Measurements from ENCODE around the gene RWDD1. TPM values are rescaled to one million over a fixed set of nuclear protein-coding genes. Genes with fewer than 3 reads are reported as not detected.

The RWDD1 gene
- total and polyA plus RNA-seq, 4 donors = 47.2 to 92.4 (median 83.3) TPM

- no peak for DNase-seq (ENCODE audit: low read depth in 4 of 6, low spot score in 6 of 6)
- Histone ChIP-seq H3K4me1 (ENCODE audit: control insufficient read depth, insufficient read depth, low read length) (no peaks in the 10 kb centered on the region), H3K27ac (ENCODE audit: low read depth, low read length) (no peak overlapping the region), H3K9me3 (ENCODE audit: control insufficient read depth, insufficient read depth, low read length) (no peaks in the 10 kb centered on the region), H3K4me3 (ENCODE audit: low read depth, low read length) (no peak overlapping the region), H3K27me3 (ENCODE audit: control insufficient read depth, insufficient read depth, low read length) (no peaks in the 10 kb centered on the region), H3K36me3 (ENCODE audit: control insufficient read depth, insufficient read depth, low read length) (no peaks in the 10 kb centered on the region)
- 94% methylated on average over 3 of the region's 5 CpGs for WGBS (ENCODE audit: insufficient coverage)
These were observed 14.4 kb upstream of the RWDD1 start for GRCh38 chr6:116556814-116557415.

DNA sequence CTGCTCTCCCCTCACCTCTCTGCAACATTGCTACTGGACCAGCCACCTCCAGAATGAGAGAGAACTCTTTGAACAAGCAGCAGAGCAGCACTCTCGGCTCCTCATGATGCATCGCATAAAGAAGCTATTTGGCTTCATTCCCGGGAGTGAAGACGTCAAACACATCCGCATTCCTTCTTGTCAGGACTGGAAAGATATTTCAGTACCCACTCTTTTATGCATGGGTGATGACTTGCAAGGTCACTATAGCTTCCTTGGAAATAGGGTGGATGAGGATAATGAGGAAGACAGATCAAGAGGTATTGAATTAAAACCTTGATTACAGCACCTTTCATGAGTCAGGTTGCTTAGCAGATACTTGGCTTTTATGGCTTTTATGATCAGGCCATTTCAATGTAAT lies 13.4 kb upstream of the RWDD1 start:
- 18% methylated on average over 2 of the region's 5 CpGs for WGBS (ENCODE audit: insufficient coverage)
- H3K9me3 ChIP-seq (ENCODE audit: control insufficient read depth, insufficient read depth, low read length) = no peaks in the 10 kb centered on the region
- peak in 2 of 6 donors; percentile 51 to 62 for DNase-seq (ENCODE audit: low read depth in 4 of 6, low spot score in 6 of 6)
- no peak overlapping the region for H3K4me3 ChIP-seq (ENCODE audit: low read depth, low read length)
- H3K27ac ChIP-seq (ENCODE audit: low read depth, low read length) = no peak overlapping the region
- H3K27me3 ChIP-seq (ENCODE audit: control insufficient read depth, insufficient read depth, low read length) = no peaks in the 10 kb centered on the region
- no peaks in the 10 kb centered on the region for H3K4me1 ChIP-seq (ENCODE audit: control insufficient read depth, insufficient read depth, low read length)
- H3K36me3 ChIP-seq (ENCODE audit: control insufficient read depth, insufficient read depth, low read length) = no peaks in the 10 kb centered on the region

DNA sequence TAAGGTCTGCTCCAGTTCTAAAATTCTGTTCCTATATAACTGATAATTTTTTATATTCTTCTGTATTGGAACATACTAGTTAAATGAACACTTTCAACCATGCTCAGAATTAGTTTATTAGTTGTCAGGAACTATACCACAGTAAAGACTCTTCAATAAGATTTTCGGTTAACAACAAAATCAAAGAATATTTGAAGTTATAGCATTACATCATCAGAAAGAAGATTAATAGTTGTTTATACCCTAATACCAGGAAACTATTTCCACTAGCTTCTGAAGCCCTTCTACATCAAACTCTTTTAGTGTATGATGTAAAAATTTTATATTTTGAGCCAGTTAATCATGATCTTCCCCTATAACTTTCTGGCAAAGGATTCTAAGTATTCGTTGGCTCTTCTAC lies 11.2 kb upstream of the RWDD1 start:
- Histone ChIP-seq H3K4me1 (ENCODE audit: control insufficient read depth, insufficient read depth, low read length) (peaks cover 5% of the 10 kb centered on the region), H3K9me3 (ENCODE audit: control insufficient read depth, insufficient read depth, low read length) (no peaks in the 10 kb centered on the region), H3K4me3 (ENCODE audit: low read depth, low read length) (no peak overlapping the region), H3K27ac (ENCODE audit: low read depth, low read length) (no peak overlapping the region), H3K27me3 (ENCODE audit: control insufficient read depth, insufficient read depth, low read length) (no peaks in the 10 kb centered on the region), H3K36me3 (ENCODE audit: control insufficient read depth, insufficient read depth, low read length) (no peaks in the 10 kb centered on the region)
- no peak for DNase-seq (ENCODE audit: low read depth in 4 of 6, low spot score in 6 of 6)
- WGBS (ENCODE audit: insufficient coverage) = no CpG with 5 or more reads among the region's 2 CpGs

- WGBS (ENCODE audit: insufficient coverage) = 64% methylated on average over 4 of the region's 9 CpGs
- Histone ChIP-seq H3K27ac (ENCODE audit: low read depth, low read length) (no peak overlapping the region), H3K4me3 (ENCODE audit: low read depth, low read length) (peak overlapping the region; percentile 38), H3K9me3 (ENCODE audit: control insufficient read depth, insufficient read depth, low read length) (no peaks in the 10 kb centered on the region), H3K27me3 (ENCODE audit: control insufficient read depth, insufficient read depth, low read length) (no peaks in the 10 kb centered on the region), H3K4me1 (ENCODE audit: control insufficient read depth, insufficient read depth, low read length) (peaks cover 10% of the 10 kb centered on the region), H3K36me3 (ENCODE audit: control insufficient read depth, insufficient read depth, low read length) (no peaks in the 10 kb centered on the region)
- peak in 5 of 6 donors; percentile 70 to 94 (median 77) for DNase-seq (ENCODE audit: low read depth in 4 of 6, low spot score in 6 of 6)
These were observed 9.8 kb upstream of the RWDD1 start for GRCh38 chr6:116561377-116562018.

DNA sequence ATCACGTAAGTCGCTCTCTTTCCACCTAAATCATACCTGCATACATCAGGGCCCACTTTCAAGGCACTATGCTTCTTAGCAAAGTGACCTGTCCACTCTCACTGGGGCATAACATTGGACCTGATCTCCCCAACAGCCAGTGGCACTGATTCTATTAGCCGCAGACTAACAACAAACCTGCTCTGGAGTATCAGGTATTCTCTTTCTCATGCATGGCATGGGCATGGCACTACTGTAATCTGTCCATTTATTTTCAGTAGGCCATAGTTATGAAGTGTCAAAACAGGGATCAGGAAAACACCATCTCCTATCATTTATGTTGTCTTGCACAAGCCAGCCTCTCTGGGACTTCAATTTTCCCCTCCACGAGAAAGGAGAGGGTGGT lies 9.3 kb upstream of the RWDD1 start:
- no peaks in the 10 kb centered on the region for H3K27me3 ChIP-seq (ENCODE audit: control insufficient read depth, insufficient read depth, low read length)
- WGBS (ENCODE audit: insufficient coverage) = 100% methylated on average over 2 of the region's 4 CpGs
- no peaks in the 10 kb centered on the region for H3K36me3 ChIP-seq (ENCODE audit: control insufficient read depth, insufficient read depth, low read length)
- peaks cover 10% of the 10 kb centered on the region for H3K4me1 ChIP-seq (ENCODE audit: control insufficient read depth, insufficient read depth, low read length)
- H3K27ac ChIP-seq (ENCODE audit: low read depth, low read length) = no peak overlapping the region
- DNase-seq (ENCODE audit: low read depth in 4 of 6, low spot score in 6 of 6) = no peak
- H3K4me3 ChIP-seq (ENCODE audit: low read depth, low read length) = no peak overlapping the region
- no peaks in the 10 kb centered on the region for H3K9me3 ChIP-seq (ENCODE audit: control insufficient read depth, insufficient read depth, low read length)

- no peak for DNase-seq (ENCODE audit: low read depth in 4 of 6, low spot score in 6 of 6)
- H3K36me3 ChIP-seq (ENCODE audit: control insufficient read depth, insufficient read depth, low read length) = no peaks in the 10 kb centered on the region
- H3K9me3 ChIP-seq (ENCODE audit: control insufficient read depth, insufficient read depth, low read length) = no peaks in the 10 kb centered on the region
- no peak overlapping the region for H3K4me3 ChIP-seq (ENCODE audit: low read depth, low read length)
- H3K27me3 ChIP-seq (ENCODE audit: control insufficient read depth, insufficient read depth, low read length) = no peaks in the 10 kb centered on the region
- H3K4me1 ChIP-seq (ENCODE audit: control insufficient read depth, insufficient read depth, low read length) = peaks cover 10% of the 10 kb centered on the region
- WGBS (ENCODE audit: insufficient coverage) = 84% methylated on average over 3 of the region's 3 CpGs
- H3K27ac ChIP-seq (ENCODE audit: low read depth, low read length) = no peak overlapping the region
These were observed 8.7 kb upstream of the RWDD1 start for GRCh38 chr6:116562614-116563013.

DNA sequence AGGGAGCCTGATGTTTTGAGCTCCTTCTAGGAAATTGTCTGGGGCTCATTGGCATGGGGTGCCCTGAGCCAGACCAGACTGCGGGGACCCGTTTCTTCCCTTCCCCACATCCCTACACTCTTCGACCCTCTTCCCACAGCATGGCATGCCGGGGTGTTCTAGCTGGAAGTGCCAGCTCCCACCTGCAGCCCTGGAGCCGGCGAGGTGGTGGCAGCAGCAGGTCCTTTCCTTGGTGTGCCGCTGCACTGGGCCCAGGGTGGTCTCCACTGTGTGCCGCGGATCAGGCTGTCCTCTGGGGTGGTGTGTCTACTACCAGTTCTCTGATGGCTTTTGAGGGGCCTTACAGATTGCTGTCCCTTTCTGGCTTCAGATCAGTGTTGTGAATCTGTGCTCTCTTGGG lies 7.5 kb upstream of the RWDD1 start:
- H3K36me3 ChIP-seq (ENCODE audit: control insufficient read depth, insufficient read depth, low read length) = no peaks in the 10 kb centered on the region
- peaks cover 10% of the 10 kb centered on the region for H3K4me1 ChIP-seq (ENCODE audit: control insufficient read depth, insufficient read depth, low read length)
- no peak overlapping the region for H3K27ac ChIP-seq (ENCODE audit: low read depth, low read length)
- DNase-seq (ENCODE audit: low read depth in 4 of 6, low spot score in 6 of 6) = no peak
- H3K4me3 ChIP-seq (ENCODE audit: low read depth, low read length) = no peak overlapping the region
- no peaks in the 10 kb centered on the region for H3K27me3 ChIP-seq (ENCODE audit: control insufficient read depth, insufficient read depth, low read length)
- 95% methylated on average over 9 of the region's 9 CpGs for whole genome bisulfite sequencing (ENCODE audit: insufficient coverage)
- no peaks in the 10 kb centered on the region for H3K9me3 ChIP-seq (ENCODE audit: control insufficient read depth, insufficient read depth, low read length)

GRCh38 chr6:116564311-116564710 lies 7.0 kb upstream of the RWDD1 start:
- Histone ChIP-seq H3K27me3 (ENCODE audit: control insufficient read depth, insufficient read depth, low read length) (no peaks in the 10 kb centered on the region), H3K27ac (ENCODE audit: low read depth, low read length) (no peak overlapping the region), H3K9me3 (ENCODE audit: control insufficient read depth, insufficient read depth, low read length) (no peaks in the 10 kb centered on the region), H3K4me3 (ENCODE audit: low read depth, low read length) (no peak overlapping the region), H3K36me3 (ENCODE audit: control insufficient read depth, insufficient read depth, low read length) (no peaks in the 10 kb centered on the region), H3K4me1 (ENCODE audit: control insufficient read depth, insufficient read depth, low read length) (peaks cover 10% of the 10 kb centered on the region)
- 35% methylated on average over 4 of the region's 7 CpGs for WGBS (ENCODE audit: insufficient coverage)
- peak in 2 of 6 donors; percentile 18 to 51 for DNase-seq (ENCODE audit: low read depth in 4 of 6, low spot score in 6 of 6)

DNA sequence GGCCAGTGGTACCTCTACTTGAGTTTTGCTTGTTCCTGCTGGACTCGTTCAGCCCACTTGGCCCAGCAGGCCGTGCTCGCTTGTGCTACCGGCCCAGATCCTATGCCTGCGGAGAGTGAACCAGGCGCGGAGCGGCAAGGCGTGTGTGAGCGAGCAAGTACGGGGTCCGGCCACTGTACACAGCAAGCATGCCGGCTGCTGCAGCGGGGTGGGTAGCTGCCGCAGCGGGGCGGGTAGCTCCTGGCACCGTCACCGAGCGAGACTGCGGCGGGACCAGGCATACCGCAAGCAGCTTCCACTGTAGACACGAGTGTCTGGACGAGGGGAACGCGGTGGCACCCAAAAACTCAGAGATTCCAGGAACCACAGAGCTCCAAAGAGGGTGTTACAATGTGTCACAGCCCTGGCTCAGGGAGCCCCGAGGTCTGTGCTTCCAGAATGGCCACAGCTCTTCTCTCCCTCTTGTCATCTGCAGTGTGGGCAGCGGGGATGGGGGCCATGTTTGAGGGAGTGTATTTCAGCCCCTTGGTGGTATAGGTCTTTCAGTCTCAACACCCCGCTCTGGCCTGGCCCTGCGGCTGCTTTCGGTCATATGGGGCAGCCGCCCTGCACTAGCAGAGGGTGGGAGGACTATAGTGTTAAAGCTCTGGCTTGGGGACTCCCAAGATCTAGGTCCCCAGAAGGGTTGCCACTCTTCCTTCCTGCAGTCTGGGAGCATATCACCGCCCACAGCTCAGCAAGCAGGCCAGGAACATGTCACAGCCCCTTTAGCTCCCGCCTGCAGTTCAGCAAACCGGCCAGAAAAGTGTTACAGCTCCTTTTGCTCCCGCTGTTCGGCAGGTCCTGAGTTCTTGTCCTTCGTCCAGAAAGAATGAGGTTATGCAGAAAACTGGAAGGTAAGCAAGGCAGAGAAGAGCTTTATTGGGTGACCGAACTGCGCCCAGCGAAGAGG lies 6.1 kb upstream of the RWDD1 start:
- peak in 2 of 6 donors; percentile 62 to 76 for DNase-seq (ENCODE audit: low read depth in 4 of 6, low spot score in 6 of 6)
- 30% methylated on average over 41 of the region's 42 CpGs for WGBS (ENCODE audit: insufficient coverage)
- Histone ChIP-seq H3K36me3 (ENCODE audit: control insufficient read depth, insufficient read depth, low read length) (no peaks in the 10 kb centered on the region), H3K27me3 (ENCODE audit: control insufficient read depth, insufficient read depth, low read length) (no peaks in the 10 kb centered on the region), H3K4me3 (ENCODE audit: low read depth, low read length) (peak overlapping the region; percentile 16), H3K27ac (ENCODE audit: low read depth, low read length) (no peak overlapping the region), H3K4me1 (ENCODE audit: control insufficient read depth, insufficient read depth, low read length) (peaks cover 10% of the 10 kb centered on the region), H3K9me3 (ENCODE audit: control insufficient read depth, insufficient read depth, low read length) (no peaks in the 10 kb centered on the region)
